Measurements from ENCODE around the gene BEND7.
"Not testable (repeated sequence)": the region's sequence is repeated elsewhere in the genome, so short reads cannot be mapped to it uniquely, and the experiment has no call there.

BEND7 gene
- 0.41 to 1.7 reads per million in 2 donors for total RNA-seq

- DNase-seq, result no peak
These were observed at the start of gene BEND7 for GRCh38 chr10:13528875-13529713. Gene BEND7 (minus strand): TSS chr10:13529014. CDS start chr10:13528533, 481 bp downstream.

- DNase-seq, result no peak
These were observed 45.1 kb upstream of the BEND7 start for GRCh38 chr10:13573960-13574359.

- DNase-seq, result no peak
These were observed 42.7 kb upstream of the BEND7 start for GRCh38 chr10:13571541-13571940.

GRCh38 chr10:13567030-13567429 lies 38.2 kb upstream of the BEND7 start:
- DNase-seq, result no peak

GRCh38 chr10:13564576-13564975 lies 35.8 kb upstream of the BEND7 start:
- DNase-seq, result no peak

- DNase-seq, result no peak
These were observed 34.9 kb upstream of the BEND7 start for GRCh38 chr10:13563481-13564445.

GRCh38 chr10:13560597-13560996 lies 31.8 kb upstream of the BEND7 start:
- no peak for DNase-seq

GRCh38 chr10:13559124-13559700 lies 30.4 kb upstream of the BEND7 start:
- DNase-seq, result no peak

GRCh38 chr10:13555884-13556510 lies 27.2 kb upstream of the BEND7 start:
- no peak for DNase-seq

GRCh38 chr10:13550802-13551201 lies 22.0 kb upstream of the BEND7 start:
- DNase-seq, result no peak

- no peak for DNase-seq
These were observed 13.7 kb upstream of the BEND7 start for GRCh38 chr10:13542533-13542932.

- not testable (repeated sequence) for DNase-seq
These were observed 9.2 kb upstream of the BEND7 start for GRCh38 chr10:13537985-13538384.

GRCh38 chr10:13536674-13537366 lies 8.0 kb upstream of the BEND7 start:
- DNase-seq, result no peak

- DNase-seq, result no peak
These were observed 6.5 kb upstream of the BEND7 start for GRCh38 chr10:13535346-13535745.

- no peak for DNase-seq
These were observed 830 bp upstream of the BEND7 start for GRCh38 chr10:13529714-13529973.

- DNase-seq, result no peak
These were observed 515 bp downstream of the BEND7 start for GRCh38 chr10:13528123-13528874.

GRCh38 chr10:13527864-13528122 lies 1.0 kb downstream of the BEND7 start:
- DNase-seq, result no peak

GRCh38 chr10:13526948-13527863 lies 1.6 kb downstream of the BEND7 start:
- DNase-seq, result no peak

- no peak for DNase-seq
These were observed 3.2 kb downstream of the BEND7 start for GRCh38 chr10:13525663-13526062.

- DNase-seq, result no peak
These were observed 7.8 kb downstream of the BEND7 start for GRCh38 chr10:13521026-13521425.

- no peak for DNase-seq
These were observed 8.6 kb downstream of the BEND7 start for GRCh38 chr10:13520194-13520593.
